HG03135 (cell line): ENCODE results near the gene RGS11.
"Not testable (repeated sequence)": the region's sequence is repeated elsewhere in the genome, so short reads cannot be mapped to it uniquely, and the experiment has no call there.

Source experiments
- ATAC-seq: cut with Tn5 transposase; IDR thresholded peaks from one replicate; pipeline ENCODE4 v1.9.1; 2021; ENCODE audit warnings: mild to moderate bottlenecking, moderate library complexity; ENCODE audit not compliant: unreplicated experiment

RGS11 gene

GRCh38 chr16:280991-281659, 5.4 kb upstream of the RGS11 start:
- ATAC-seq, result no peak

- no peak for ATAC-seq
Observed at GRCh38 chr16:280552-280951, 4.8 kb upstream of the RGS11 start, which contains the start of gene ARHGDIG. Gene ARHGDIG (plus strand): TSS chr16:280591. CDS start chr16:280681, 90 bp downstream.

GRCh38 chr16:280005-280460, 4.3 kb upstream of the RGS11 start:
- no peak for ATAC-seq

- no peak for ATAC-seq
Observed at GRCh38 chr16:279531-279930, 3.8 kb upstream of the RGS11 start.

- no peak for ATAC-seq
Observed at GRCh38 chr16:278863-279366, 3.2 kb upstream of the RGS11 start.

- ATAC-seq, result no peak
Observed at GRCh38 chr16:276426-277077, 808 bp upstream of the RGS11 start.

GRCh38 chr16:275041-275641, 603 bp downstream of the RGS11 start:
- no peak for ATAC-seq

GRCh38 chr16:273547-274421, 2.0 kb downstream of the RGS11 start:
- ATAC-seq, result no peak

GRCh38 chr16:272633-273546, 2.9 kb downstream of the RGS11 start:
- ATAC-seq, result no peak

GRCh38 chr16:270381-271255, 5.1 kb downstream of the RGS11 start:
- ATAC-seq, result no peak

GRCh38 chr16:269061-269796, 6.5 kb downstream of the RGS11 start:
- no peak for ATAC-seq

- ATAC-seq, result no peak
Observed at GRCh38 chr16:268141-269053, 7.3 kb downstream of the RGS11 start.

GRCh38 chr16:267562-267961, 8.2 kb downstream of the RGS11 start:
- not testable (repeated sequence) for ATAC-seq

GRCh38 chr16:266258-267164, 9.2 kb downstream of the RGS11 start:
- no peak for ATAC-seq

- ATAC-seq, result no peak
Observed at GRCh38 chr16:265711-266110, 10.0 kb downstream of the RGS11 start.

- no peak for ATAC-seq
Observed at GRCh38 chr16:265002-265529, 10.7 kb downstream of the RGS11 start.
